Ramos (cell line): Measurements from ENCODE around the gene COL6A1.

Source experiments
- in situ Hi-C: fragments of 300-500 bp; cut with MboI; formaldehyde crosslinking; loops from one replicate; pipeline ENCODE4 v1.14.3; 2022; ENCODE audit warnings: low sequenced_read_pairs; ENCODE audit not compliant: unreplicated experiment

The COL6A1 gene

DNA sequence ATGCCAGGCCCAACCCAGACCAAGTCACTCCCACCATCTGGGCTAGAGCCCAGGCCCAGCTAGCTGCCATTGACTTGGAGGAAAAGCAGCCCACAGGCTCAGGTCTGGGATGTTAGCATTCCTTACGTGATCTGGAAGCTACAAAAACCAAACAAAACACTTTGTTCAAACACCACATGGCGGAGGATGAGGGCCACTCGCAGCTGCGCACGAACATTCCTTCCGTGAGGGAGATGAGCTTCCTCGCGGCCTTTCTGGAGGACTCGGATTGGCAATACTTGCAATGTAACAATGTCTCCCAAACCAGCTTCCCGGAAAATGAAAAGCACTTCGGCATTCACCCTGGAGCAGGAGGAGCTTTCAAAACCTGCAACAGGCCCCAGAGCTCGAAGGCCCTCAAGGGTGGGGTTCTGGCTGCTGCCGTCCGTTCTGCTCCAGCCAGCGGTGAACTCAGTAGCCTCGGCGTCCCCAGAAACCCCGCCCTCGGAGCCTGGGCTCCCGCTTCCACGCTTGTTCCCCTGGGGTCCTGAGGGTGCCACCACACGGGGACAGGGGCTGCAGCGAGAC, 40.5 kb downstream of the COL6A1 start:
- in situ Hi-C loops = no loop called here

DNA sequence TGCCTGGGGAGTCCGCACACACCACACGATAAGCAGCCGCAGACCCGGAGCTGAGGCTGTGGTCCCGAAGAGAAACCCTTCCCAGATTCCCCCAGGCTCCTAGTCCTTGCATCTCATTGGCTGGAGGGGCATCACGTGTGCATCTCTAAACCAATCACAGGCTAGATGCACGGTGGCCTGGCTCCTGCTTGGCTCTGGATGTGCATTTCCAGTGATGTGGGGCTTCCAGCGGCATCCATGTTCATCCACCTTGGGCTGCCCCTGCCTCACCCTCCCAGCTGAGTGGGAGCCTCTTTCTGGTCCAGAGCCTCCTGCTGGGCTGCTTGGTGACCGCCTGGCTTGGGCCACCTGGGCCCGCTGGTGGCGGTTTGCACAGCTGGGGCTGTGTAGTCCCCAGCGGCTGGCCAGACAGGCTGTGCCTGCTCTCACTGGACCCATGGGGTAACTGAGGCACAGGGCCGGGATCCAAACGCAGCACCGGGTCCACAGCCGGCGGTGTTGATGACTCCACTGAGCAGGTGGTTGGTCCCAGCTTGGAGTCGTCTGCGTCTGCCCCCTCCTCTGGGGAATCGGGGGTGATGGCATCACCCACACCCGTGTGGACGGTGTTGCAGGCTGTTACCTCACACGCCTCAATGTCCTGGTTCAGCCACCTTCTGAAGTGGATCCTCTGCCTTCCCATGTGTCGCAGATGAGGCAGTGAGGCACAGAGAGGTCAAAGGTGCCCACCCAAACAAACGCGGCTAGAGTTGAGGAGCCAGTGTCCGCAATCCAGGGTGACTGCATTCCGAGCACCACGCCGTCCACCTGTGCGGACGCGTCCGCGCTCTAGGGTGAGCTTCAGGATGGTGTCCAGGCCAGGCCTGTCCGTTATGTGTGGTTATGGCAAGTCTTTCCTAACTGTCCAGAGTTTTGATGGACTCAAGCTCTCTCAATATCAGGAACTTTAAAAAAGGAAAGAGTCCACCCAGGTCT, 41.3 kb downstream of the COL6A1 start:
- in situ Hi-C loops = no loop called here

DNA sequence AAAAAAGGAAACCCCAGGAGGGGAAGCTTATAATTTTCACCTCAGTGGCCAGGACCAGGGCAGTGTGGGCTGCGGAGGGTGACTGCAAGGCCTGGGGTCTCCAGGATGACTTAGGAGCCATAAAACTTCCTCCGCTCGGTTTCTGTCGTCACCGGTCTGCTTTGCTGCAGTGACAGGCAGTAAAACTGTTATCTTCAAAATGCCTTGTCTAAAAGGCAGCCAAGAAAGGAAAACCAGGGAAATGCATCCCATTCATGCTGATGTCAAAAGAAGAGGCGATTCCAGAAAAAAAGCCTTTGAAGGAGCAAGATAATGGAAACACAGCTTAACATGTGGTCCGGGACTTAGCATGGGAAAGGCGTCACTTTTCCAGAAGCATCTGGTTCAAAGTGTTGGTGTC, 42.0 kb downstream of the COL6A1 start:
- in situ Hi-C loops = no loop called here

DNA sequence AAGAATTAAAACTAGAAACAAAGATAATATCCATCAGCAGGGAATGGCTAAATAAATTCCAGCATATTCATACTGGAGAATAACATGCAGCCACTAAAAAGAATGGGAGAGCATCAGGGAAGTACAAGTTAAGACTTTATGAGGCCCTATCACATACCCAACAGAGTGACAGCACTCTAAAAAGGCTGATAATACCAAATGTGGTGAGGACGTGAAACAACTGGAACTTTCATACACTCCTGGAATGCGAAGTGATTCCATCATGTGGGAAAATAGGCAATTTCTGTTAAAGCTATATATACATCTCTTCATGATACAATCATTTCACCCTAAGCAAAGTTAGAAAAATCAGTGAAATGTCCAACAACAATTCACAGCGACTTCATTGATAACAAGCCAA, 42.6 kb downstream of the COL6A1 start:
- in situ Hi-C loops = no loop called here

DNA sequence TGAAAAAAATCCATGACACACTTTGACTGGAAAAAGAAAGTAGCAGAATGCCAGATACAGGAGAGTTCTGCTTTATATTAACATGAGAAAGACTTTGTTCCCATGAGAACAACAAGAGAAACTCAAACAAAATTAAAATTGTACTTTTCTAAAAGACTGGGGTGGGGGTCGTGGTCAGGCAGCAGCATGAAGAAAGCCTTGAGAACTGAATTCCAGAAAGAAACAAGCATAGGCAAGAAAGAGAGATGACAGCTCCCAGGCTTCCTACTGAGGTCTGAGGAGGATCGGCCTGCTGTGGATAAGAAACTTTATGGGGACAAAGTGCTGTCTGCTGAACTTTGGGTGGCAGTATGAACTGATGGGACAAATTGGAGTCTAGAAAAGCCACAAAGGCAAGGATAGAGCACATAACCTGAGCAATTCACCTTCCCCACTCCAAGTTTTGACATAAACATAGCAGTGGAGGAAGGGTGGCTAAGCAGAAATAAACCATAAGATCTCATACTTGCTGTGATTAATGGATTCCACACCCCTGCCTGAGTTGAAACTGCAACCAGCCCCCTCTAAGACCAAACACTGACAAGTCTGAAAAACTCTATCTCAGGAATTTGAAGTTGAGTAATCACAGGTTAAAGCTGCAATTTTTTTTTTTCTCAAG, 43.7 kb downstream of the COL6A1 start:
- in situ Hi-C loops = no loop called here

DNA sequence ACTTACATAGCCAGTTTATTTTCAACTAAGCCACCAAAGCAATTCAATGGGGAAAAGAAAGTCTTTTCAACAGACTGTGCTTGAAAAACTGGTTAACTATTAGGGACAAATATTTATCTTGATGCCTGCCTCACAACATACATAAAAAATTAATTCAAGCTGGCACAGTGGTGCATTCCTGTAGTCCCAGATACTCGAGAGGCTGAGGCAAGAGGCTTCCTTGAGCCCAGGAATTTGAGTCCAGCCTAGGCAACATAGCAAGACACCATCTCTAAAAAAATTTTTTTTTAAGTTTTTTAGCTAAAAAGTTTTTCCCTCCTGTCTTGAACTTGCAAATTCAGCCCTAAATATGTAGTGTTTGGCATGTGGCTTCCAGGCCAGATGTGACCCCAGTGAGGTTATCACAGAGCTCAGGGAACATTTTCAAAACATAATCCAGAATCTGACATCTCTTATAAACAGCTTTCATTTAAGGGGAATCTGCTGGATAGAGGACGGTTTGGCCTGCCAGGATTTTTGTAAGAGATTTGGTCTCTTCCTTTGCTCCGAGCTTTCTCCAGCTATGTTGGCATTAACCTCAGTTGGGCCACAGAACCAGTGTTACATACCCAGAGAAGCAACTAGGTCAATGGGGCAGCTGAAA, 46.4 kb downstream of the COL6A1 start:
- in situ Hi-C loops = no loop called here

DNA sequence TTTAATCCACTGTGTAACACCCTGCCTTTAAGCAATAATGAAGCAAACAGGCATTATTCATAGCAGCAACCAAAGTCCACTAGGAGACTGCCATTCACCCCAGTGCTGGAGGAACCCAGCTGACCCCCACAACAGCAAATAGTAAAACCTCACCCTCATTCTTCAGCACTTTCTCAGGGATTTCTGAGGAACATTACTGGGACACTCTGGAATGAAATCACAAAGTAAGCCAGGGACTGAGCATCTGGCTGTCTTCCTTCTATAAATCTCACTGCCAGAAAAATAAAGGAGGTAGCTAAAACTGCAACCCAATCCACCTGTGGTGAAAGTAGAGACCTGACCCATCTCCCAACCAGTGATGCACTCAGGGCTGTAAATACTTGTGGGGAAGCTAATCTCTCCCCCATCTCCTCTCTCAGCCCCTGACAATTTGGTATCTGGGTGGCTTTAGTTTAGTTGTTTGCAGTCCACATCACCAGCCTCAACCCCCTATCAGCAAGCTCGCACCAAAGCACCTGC, 47.1 kb downstream of the COL6A1 start:
- in situ Hi-C loops = no loop called here

DNA sequence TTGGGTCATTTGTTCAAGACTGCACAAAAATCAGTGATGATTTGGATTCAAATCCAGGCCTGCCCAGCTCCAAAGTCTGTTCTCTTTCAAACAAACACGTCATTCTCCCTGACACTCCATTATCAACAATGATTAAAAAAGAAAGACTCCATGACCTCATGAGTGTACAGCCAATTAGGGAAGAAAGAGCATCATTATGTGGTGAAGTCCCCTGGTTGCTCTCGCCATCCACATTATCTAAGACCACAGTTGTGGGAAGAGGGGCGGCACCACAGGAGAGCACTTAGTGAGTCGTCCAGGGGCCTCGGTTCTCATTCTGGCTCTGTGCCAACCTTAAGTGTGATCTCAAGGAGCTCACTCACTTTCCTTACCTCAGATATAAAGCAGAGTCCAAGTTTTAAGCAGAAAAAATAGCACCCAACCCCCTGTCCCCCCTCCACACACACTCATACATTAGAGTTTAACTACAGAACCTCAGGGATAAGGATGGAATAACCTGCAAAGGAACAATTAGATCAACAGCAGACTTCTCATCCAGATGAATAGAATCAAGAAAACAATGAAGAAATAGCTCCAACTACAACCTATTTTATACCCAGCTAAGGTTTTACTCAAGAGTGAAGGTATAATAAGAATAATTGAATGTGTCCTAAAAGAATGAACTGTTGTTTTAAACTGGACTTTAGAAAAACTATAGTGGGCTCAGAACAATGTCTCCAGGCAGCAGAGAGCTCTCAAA, 47.8 kb downstream of the COL6A1 start:
- in situ Hi-C loops = no loop called here

DNA sequence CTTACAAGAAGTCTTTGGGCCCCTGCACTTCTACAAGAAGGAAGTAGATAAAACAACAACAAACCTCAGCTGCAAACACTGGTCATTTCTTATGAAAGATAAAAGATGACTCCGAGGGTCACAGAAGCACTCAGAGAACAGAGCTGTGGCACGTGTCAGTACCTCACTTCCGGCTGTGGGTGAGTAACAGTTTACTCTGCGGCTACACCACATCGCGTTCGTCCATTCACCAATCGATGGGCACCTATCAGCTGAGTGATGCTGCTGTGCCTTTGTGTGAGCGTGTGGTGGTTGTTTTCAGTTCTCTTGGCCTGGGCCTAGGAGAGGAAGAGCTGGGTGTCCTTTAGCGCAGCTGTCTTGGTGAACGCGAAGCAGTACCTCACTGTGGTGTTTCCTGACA, 49.9 kb downstream of the COL6A1 start:
- in situ Hi-C loops = no loop called here

DNA sequence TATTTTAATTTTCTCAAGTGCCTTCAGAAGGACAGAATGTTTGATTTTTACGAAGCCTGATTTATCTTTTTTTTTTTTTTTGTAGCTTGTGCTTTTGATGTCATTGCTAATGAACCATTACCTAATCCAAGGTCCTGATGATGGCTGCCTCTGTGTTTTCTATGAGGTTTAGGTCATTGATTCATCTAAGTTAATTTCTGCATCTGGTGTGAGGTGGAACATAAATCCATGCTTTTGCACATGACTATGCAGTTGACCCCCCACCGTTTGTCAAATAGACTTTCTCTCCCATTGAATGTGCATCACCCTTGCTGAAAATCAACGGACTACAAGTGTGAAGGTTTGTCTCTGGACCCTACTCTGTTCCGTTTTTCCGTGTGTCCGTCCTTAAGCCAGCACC, 50.5 kb downstream of the COL6A1 start:
- in situ Hi-C loops = no loop called here

DNA sequence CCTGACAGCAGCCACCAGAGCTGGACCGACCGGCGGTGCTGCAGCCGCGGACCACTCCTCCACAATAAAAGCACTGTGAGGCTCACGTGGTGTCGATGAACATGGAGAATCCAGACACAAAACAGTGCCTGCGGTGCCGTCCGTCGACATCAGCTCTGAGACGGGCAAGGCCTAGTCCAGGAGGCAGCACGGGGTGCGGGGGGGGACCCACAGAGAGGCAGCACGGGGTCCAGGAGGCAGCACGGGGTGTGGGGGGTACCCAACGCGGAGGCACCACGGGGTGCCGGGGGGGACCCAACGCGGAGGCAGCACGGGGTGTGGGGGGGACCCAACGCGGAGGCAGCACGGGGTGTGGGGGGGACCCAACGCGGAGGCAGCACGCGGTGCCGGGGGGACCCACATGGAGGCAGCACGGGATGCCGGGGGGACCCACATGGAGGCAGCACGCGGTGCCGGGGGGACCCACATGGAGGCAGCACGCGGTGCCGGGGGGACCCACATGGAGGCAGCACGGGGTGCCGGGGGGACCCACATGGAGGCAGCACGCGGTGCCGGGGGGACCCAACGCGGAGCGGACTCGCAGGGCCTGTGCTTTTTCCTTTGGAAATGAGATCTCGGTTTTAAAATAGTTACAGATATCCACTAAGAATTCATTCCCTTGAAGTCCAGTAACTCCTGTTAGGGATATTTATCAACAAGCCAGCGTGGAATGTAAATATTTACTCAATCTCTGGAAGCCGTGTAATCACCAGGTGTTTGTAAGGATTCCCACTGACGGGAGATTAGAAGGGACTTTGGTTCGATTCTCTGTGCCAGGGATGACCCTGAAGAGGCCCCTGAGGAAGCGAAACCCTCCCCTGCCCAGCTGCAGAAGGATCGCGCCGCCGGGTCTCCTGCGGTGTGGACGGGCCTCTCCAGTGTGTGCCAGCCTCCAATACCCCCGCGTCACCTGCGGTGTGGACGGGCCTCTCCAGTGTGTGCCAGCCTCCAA, 52.1 kb downstream of the COL6A1 start:
- in situ Hi-C loops = no loop called here

DNA sequence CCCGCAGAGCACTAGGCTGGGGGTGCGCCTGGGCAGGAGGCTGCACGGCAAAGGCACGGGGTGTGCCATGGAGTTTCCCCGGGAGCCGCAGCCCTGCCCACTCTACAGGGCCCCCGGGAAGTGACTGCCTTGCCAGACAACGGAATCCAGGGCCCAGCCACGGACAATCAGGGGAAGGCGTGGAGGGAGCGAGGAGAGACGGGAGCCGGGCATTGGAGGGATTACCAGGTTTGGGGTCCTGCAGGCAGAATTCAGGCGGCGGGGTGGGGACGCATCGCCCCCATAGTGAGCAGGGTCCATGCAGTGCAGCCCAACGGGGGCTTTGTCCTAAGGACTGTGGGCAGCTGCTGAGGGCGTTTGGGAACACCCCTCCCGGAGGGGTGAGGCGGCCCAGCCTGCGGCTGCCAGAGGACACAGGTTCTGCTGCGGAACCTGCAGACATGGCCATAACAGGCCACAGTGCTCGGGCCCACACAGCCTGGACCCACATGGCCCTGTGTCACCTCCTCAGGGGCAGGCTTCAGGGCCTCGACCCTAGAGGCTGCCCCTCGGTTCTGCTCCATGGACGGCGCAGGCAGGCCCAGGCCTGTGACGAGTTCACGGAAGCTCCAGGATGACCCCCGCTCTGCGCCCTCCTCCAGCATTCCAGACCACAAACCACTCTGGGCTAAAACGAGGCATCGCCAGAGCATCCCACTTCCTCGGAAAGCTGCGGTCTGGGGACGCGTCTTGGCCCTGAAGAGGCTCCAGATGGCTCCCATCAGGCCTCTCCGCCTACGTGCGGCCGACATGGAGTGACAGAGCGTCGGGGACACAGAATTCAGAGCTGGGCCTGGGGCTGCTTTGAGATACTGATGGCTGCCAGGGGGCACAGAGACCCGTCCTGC, 54.5 kb downstream of the COL6A1 start:
- in situ Hi-C loops = no loop called here

DNA sequence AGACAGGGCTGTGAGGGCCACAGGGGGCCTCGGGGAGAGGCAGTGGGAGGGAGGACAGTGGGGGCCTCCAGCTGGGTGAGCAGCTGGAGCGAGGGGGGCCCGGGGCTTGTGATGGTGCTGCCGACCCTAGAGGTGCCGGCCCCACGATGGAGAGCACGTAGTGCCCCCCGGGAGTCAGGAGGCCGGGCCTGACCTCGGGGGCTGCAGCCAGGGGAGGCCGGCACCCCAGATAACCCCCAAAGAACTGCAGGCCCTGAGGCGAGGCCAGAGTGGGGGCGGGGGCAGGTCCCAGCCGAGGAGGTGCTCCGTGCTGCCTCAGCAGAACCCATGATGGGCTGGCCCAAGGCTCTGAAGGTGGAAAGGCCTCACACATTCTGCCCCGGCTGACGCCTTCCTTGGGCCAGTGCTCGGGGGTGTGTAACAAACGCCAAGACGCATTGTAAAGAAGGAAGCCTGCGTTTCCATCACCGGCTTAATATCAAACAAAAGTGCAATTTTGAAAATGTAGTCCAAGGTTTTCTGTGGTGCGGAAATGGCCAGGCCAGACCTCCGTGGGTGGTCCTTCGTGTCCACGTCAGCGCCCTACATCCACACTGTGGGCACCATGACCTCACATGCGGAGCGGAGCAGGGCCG, 55.2 kb downstream of the COL6A1 start:
- in situ Hi-C loops = no loop called here

DNA sequence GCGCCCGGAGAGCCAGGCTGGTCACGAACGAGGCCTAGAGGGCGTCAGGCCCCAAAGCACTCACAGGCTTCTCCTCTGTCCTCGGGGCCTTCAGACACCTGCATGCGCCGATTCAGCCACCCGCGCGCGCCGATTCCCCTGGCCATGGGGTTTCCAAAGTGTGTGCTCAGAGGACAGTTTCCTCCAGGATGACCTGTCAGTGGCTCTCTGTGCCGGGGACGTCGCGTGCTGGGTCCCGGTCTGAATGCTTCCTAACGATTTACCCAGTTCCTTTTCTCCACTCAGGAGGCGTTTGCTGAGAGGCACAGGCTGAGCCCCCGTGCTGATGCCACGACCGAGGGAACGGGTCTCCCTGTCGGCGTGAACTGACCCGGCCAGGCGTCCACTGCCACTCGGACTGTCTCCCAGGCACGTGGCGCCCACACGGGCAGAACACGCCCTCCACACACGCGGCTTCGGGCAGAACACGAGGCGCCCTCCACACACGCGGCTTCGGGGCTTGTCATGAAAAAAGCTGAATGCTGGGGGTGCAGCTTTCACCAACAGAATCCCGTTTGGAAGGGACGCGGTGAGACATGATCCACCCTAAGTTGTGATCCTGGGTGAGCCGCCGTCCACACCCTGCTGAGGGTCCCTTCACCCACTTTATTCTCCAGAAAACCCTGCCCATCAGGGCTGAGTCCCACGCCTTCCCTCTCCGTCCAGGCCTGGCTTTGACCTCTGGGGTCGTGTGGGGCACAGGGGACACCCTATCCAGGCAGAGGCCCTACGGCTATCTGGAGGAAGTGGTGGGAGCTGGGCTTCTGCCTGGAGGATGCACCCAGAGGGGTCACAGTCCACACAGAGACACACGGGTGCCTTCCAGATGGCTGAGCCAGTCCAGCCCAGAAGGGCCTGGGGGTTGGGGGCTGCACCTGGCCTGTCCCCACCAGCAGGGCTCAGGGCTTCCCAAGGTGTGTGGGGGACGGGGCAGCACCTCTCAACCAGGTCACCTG, 56.1 kb downstream of the COL6A1 start:
- in situ Hi-C loops = no loop called here

DNA sequence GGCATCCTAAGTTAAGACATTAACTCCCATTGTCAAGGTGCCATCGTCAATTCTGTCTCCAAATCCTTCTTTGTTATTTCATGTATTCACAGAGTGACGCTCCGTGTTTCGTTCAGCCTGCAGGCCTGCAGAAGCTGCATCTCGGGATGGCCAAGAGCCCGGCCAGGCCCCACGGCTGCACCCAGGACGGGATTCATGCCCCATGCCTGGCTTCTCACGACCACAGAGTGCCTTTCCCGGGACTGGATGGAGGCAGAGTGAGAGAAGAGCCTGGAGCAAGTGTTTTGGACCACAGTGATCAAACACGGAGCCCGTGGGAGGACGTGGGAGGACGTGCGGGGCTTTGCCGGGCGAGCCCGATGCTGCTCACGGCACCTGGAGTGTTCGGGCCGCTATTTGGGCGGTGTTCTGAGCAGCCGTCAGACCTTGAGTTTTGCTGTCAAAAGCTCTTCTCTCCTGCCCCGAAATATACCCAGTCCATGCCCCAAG, 56.8 kb downstream of the COL6A1 start:
- in situ Hi-C loops = no loop called here

DNA sequence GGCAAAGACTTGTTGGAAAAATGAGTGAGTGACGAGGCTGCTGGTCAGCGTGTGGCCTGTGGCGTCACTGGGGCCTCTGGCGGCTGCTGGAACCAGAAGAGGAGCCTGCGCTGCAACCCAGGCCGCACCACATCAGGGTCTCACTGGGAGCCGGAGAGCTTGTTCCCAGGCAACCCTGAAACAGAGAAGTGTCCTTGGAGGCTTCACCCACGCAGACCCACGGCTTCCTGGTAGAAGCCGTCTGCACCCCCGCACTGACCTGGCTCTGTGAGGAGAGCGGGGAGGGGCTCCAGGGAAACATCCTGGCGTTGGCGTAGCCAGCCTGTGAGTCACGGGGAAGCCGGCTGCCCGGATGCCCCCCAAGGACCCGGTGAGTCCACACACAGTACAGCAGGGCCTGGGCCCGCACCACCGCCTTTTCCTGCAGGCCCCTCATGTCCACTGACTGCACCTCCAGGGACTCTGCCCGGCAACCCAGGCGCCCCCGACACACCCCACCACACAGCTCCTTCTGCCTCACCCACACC, 57.4 kb downstream of the COL6A1 start:
- in situ Hi-C loops = no loop called here
